A549 (cell line): Measurements from ENCODE around the gene SLC30A3. TPM values are rescaled to one million over a fixed set of nuclear protein-coding genes. Genes with fewer than 3 reads are reported as not detected.

Source experiments
- ATAC-seq, 2 experiments: fragments of 200-7000 bp in 1 of 2; fragments of >200 bp in 1 of 2; cut with Nextera tagmentation in 1 of 2; cut with Tn5 transposase in 1 of 2; 3 replicates each; pipeline versions ENCODE4 v1.8.0 to v1.9.1; 2018 to 2020; ENCODE audit warnings: mild to moderate bottlenecking in 1 of 2, moderate library complexity in 1 of 2
- CTCF ChIA-PET: fragments of 300-600 bp; sonication (Branson Sonifier 250); formaldehyde crosslinking; extraction: SDS; loops from one replicate; lab custom pipeline; 2021; ENCODE audit warnings: antibody characterized with exemption, inconsistent platforms; lab: Yijun Ruan, JAX
- POLR2A ChIA-PET: fragments of 350-600 bp; formaldehyde crosslinking; extraction: SDS; loops from one replicate; lab custom pipeline; 2021; ENCODE audit warnings: antibody characterized with exemption, inconsistent platforms; lab: Yijun Ruan, JAX
- DNase-seq, 2 experiments: peaks; one replicate each; pipeline versions ENCODE4 v3.0.0 to v3.0.0-alpha.2; 2011 to 2016; ENCODE audit warnings: low read depth in 1 of 2, low spot score in 1 of 2
- FAIRE-seq: peaks from 2 replicates; lab custom pipeline; 2011; peaks lifted over from hg19 to GRCh38; lab: Jason Lieb, UNC
- H3K27ac ChIP-seq, 2 experiments: fragments of >200 bp; sonication (Bioruptor Twin); formaldehyde crosslinking; 3 replicates each; pipeline ENCODE4 v1.5.1; 2016 to 2017
- H3K4me1 ChIP-seq: fragments of >200 bp; sonication (Bioruptor Twin); formaldehyde crosslinking; 3 replicates; pipeline ENCODE4 v1.6.1; 2016
- H3K4me2 ChIP-seq: fragments of >200 bp; sonication (Bioruptor Twin); formaldehyde crosslinking; 3 replicates; pipeline ENCODE4 v1.6.1; 2016
- H3K4me3 ChIP-seq: fragments of >200 bp; sonication (Bioruptor Twin); formaldehyde crosslinking; 3 replicates; pipeline ENCODE4 v1.5.1; 2016
- H3K9me3 ChIP-seq: fragments of >200 bp; sonication (Bioruptor Twin); formaldehyde crosslinking; 3 replicates; pipeline ENCODE4 v1.6.1; 2016
- BCL3 ChIP-seq: fragments of >200 bp; sonication (Bioruptor Twin); formaldehyde crosslinking; IDR thresholded peaks from 3 replicates; pipeline ENCODE4 v1.6.1; 2016
- CBX2 ChIP-seq: fragments of 200-600 bp; sonication (generic); IDR thresholded peaks from 2 replicates; pipeline ENCODE4 v1.6.1; 2016; ENCODE audit warnings: low read depth, mild to moderate bottlenecking, borderline replicate concordance
- CHD2 ChIP-seq: fragments of 150-350 bp; IDR thresholded peaks from 2 replicates; pipeline ENCODE4 v1.6.1; 2014; ENCODE audit warnings: low read length; ENCODE audit not compliant: partially characterized antibody
- CHD4 ChIP-seq: fragments of 200-600 bp; sonication (generic); IDR thresholded peaks from 2 replicates; pipeline ENCODE4 v1.6.1; 2016; ENCODE audit warnings: antibody characterized with exemption, mild to moderate bottlenecking, borderline replicate concordance
- EHF ChIP-seq: fragments of 250-450 bp; sonication (Bioruptor Pico); IDR thresholded peaks from 2 replicates; pipeline ENCODE4 v1.5.0; 2020; ENCODE audit warnings: mild to moderate bottlenecking
- EP300 ChIP-seq, 2 experiments: fragments of >200 bp; sonication (Bioruptor Twin); formaldehyde crosslinking; IDR thresholded peaks; 2 replicates in 1 of 2; 3 replicates in 1 of 2; pipeline ENCODE4 v1.6.1; 2016 to 2017
- HEYL ChIP-seq: fragments of 250-450 bp; sonication (Bioruptor Pico); IDR thresholded peaks from 2 replicates; pipeline ENCODE4 v1.8.0; 2021; ENCODE audit warnings: mild to moderate bottlenecking, moderate library complexity
- KDM5A ChIP-seq: fragments of 200-600 bp; sonication (generic); IDR thresholded peaks from 2 replicates; pipeline ENCODE4 v1.6.1; 2016; ENCODE audit warnings: antibody characterized with exemption, mild to moderate bottlenecking
- MAX ChIP-seq: IDR thresholded peaks from 2 replicates; pipeline ENCODE4 v1.6.1; 2012
- MYC ChIP-seq: IDR thresholded peaks from 2 replicates; pipeline ENCODE4 v1.6.1; 2012; ENCODE audit warnings: mild to moderate bottlenecking, inconsistent platforms, low read length, improper control_type of control experiment, borderline replicate concordance
- NR3C1 ChIP-seq: fragments of >200 bp; sonication (Bioruptor Twin); formaldehyde crosslinking; IDR thresholded peaks from 3 replicates; pipeline ENCODE4 v1.6.1; 2017
- PHF8 ChIP-seq: fragments of 200-600 bp; sonication (generic); IDR thresholded peaks from 2 replicates; pipeline ENCODE4 v1.6.1; 2016; ENCODE audit warnings: low read depth, mild to moderate bottlenecking, antibody characterized with exemption, moderate library complexity, borderline replicate concordance
- RCOR1 ChIP-seq: fragments of 150-350 bp; IDR thresholded peaks from 2 replicates; pipeline ENCODE4 v1.6.1; 2014; ENCODE audit warnings: antibody characterized with exemption, low read length, low read depth
- RFX5 ChIP-seq: fragments of 450-650 bp; IDR thresholded peaks from 2 replicates; pipeline ENCODE4 v1.7.1; 2014; ENCODE audit warnings: antibody characterized with exemption, mild to moderate bottlenecking, moderate library complexity
- RNF2 ChIP-seq: fragments of 200-600 bp; sonication (generic); IDR thresholded peaks from 2 replicates; pipeline ENCODE4 v1.6.1; 2016; ENCODE audit warnings: low read depth, mild to moderate bottlenecking, antibody characterized with exemption, moderate library complexity, borderline replicate concordance
- SREBF2 ChIP-seq: fragments of 450-650 bp; IDR thresholded peaks from 2 replicates; pipeline ENCODE4 v1.6.1; 2014; ENCODE audit warnings: mild to moderate bottlenecking, moderate library complexity
- WGBS: methylation state at CpG from one replicate; pipeline ENCODE4 v1.1.6; 2017; ENCODE audit errors: missing lambda C conversion rate; 5-methylcytosine and 5-hydroxymethylcytosine counted together
- polyA plus RNA-seq, 4 experiments: library from polyadenylated mRNA; depleted of rRNA in 3 of 4; stranded (reverse); fragments of >200 nt; fragmentation: RNase III in 1 of 4; extraction: RNeasy Plus Mini Kit Qiagen cat#74134 plus additional on column Dnase treatment in 1 of 4; gene quantifications; 2 replicates in 3 of 4; 3 replicates in 1 of 4; pipeline ENCODE4 v1.2.3, GENCODE V29; 2011 to 2017
- TF ChIP-seq, protein P1 (sequence below): fragments of 150-350 bp; IDR thresholded peaks from 2 replicates; pipeline ENCODE4 v1.6.1; 2014; ENCODE audit warnings: low read depth, mild to moderate bottlenecking, low read length
- TF ChIP-seq, protein P2 (sequence below): IDR thresholded peaks from 2 replicates; pipeline ENCODE4 v1.6.1; 2012

Gene SLC30A3
- polyA plus RNA-seq, 2 of the 4 experiments (the other 2 are of a cell fraction): 0.90 to 1.9 TPM

- CTCF ChIA-PET: interaction anchor here (0.7 to 5.6 kb wide), 15 partner anchors 8 to 281 kb away, joined by 3 to 45 read pairs (median 4); partner anchors contain the start of genes ATRAID, SLC5A6 and TRIM54
- no peak overlapping the region for H3K4me3 ChIP-seq
- WGBS: 92% methylated on average over 24 of the region's 24 CpGs
- DNase-seq (no peak), FAIRE-seq (no peak), ATAC-seq (no peak)
- H3K27ac ChIP-seq: no peak overlapping the region
- no peak overlapping the region for H3K4me2 ChIP-seq
- no peak for TF ChIP-seq CHD2
- TF ChIP-seq SREBF2: no peak
- TF ChIP-seq CBX2: no peak
- TF ChIP-seq, protein P1, sequence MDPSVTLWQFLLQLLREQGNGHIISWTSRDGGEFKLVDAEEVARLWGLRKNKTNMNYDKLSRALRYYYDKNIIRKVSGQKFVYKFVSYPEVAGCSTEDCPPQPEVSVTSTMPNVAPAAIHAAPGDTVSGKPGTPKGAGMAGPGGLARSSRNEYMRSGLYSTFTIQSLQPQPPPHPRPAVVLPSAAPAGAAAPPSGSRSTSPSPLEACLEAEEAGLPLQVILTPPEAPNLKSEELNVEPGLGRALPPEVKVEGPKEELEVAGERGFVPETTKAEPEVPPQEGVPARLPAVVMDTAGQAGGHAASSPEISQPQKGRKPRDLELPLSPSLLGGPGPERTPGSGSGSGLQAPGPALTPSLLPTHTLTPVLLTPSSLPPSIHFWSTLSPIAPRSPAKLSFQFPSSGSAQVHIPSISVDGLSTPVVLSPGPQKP: no peak
- no peak for TF ChIP-seq RFX5
- no peak for TF ChIP-seq CHD4
- TF ChIP-seq KDM5A: no peak
- no peak for TF ChIP-seq RCOR1
- no peak for TF ChIP-seq NR3C1
- TF ChIP-seq MAX: no peak
- TF ChIP-seq PHF8: no peak
- TF ChIP-seq EHF (CRISPR knock-in tag): no peak
- no peak for TF ChIP-seq MYC
- TF ChIP-seq EP300 (IDR thresholded peaks at IDR 0.05): no peak
- no peak for TF ChIP-seq RNF2
- TF ChIP-seq, protein P2, sequence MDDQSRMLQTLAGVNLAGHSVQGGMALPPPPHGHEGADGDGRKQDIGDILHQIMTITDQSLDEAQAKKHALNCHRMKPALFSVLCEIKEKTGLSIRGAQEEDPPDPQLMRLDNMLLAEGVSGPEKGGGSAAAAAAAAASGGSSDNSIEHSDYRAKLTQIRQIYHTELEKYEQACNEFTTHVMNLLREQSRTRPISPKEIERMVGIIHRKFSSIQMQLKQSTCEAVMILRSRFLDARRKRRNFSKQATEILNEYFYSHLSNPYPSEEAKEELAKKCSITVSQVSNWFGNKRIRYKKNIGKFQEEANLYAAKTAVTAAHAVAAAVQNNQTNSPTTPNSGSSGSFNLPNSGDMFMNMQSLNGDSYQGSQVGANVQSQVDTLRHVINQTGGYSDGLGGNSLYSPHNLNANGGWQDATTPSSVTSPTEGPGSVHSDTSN: no peak
- TF ChIP-seq BCL3: no peak
- TF ChIP-seq HEYL (CRISPR knock-in tag): no peak
- no peaks in the 10 kb centered on the region for H3K9me3 ChIP-seq
- POLR2A ChIA-PET: no interaction called here
- H3K4me1 ChIP-seq: no peaks in the 10 kb centered on the region
Observed at GRCh38 chr2:27241761-27242613, 20.9 kb downstream of the SLC30A3 start.

GRCh38 chr2:27240406-27240805 lies 22.4 kb downstream of the SLC30A3 start:
- CTCF ChIA-PET: interaction anchor here (0.7 to 5.6 kb wide), 8 partner anchors 10 to 149 kb away, joined by 3 to 45 read pairs (median 4); partner anchors contain the start of genes ATRAID and SLC5A6
- DNase-seq (no peak), ATAC-seq (no peak), FAIRE-seq (no peak)
- WGBS: 80% methylated on average over 9 of the region's 9 CpGs
- Histone ChIP-seq H3K4me3 (no peak overlapping the region), H3K4me2 (no peak overlapping the region), H3K27ac (no peak overlapping the region), H3K4me1 (no peaks in the 10 kb centered on the region), H3K9me3 (no peaks in the 10 kb centered on the region)
- POLR2A ChIA-PET: no interaction called here
- TF ChIP-seq, protein P2: no peak
- TF ChIP-seq RCOR1: no peak
- TF ChIP-seq, all 56 proteins: peak for 0
